H9 (cell line): ENCODE measurements around the gene HSP90B1. TPM values are rescaled to one million over a fixed set of nuclear protein-coding genes. Genes with fewer than 3 reads are reported as not detected.

ENCODE experiments used
- DNase-seq: peaks from one replicate; pipeline ENCODE4 v3.0.0-alpha.2; 2017
- H2AFZ ChIP-seq: one replicate; pipeline ENCODE4 v1.6.1; 2013; ENCODE audit warnings: mild to moderate bottlenecking, low read length, control low read depth, moderate library complexity
- H2AK5ac ChIP-seq: 2 replicates; pipeline ENCODE4 v1.6.1; 2013; ENCODE audit warnings: low read length, control low read depth, mixed read lengths; ENCODE audit not compliant: insufficient read length
- H2BK120ac ChIP-seq: one replicate; pipeline ENCODE4 v1.6.1; 2013; ENCODE audit warnings: low read depth, mild to moderate bottlenecking, low read length, control low read depth, inconsistent platforms; ENCODE audit not compliant: poor library complexity, severe bottlenecking
- H2BK12ac ChIP-seq: 2 replicates; pipeline ENCODE4 v1.6.1; 2013; ENCODE audit warnings: low read length, control low read depth, mixed read lengths, low read depth; ENCODE audit not compliant: insufficient read length
- H2BK15ac ChIP-seq: 2 replicates; pipeline ENCODE4 v1.6.1; 2013; ENCODE audit warnings: low read depth, low read length, control low read depth
- H2BK20ac ChIP-seq: one replicate; pipeline ENCODE4 v1.6.1; 2013; ENCODE audit warnings: low read depth, mild to moderate bottlenecking, low read length, control low read depth, inconsistent platforms; ENCODE audit not compliant: poor library complexity, severe bottlenecking
- H2BK5ac ChIP-seq: 2 replicates; pipeline ENCODE4 v1.6.1; 2013; ENCODE audit warnings: low read length, control low read depth, mixed read lengths; ENCODE audit not compliant: insufficient read length
- H3K14ac ChIP-seq: 2 replicates; pipeline ENCODE4 v1.6.1; 2013; ENCODE audit warnings: low read length, control low read depth; ENCODE audit not compliant: insufficient read depth
- H3K18ac ChIP-seq: 2 replicates; pipeline ENCODE4 v1.6.1; 2013; ENCODE audit warnings: low read depth, mild to moderate bottlenecking, mixed read lengths, low read length, control low read depth; ENCODE audit not compliant: insufficient read length
- H3K23ac ChIP-seq: 2 replicates; pipeline ENCODE4 v1.6.1; 2013; ENCODE audit warnings: low read length, control low read depth, mixed read lengths, low read depth; ENCODE audit not compliant: insufficient read length
- H3K23me2 ChIP-seq: 2 replicates; pipeline ENCODE4 v1.6.1; 2013; ENCODE audit warnings: low read depth, mild to moderate bottlenecking, mixed read lengths, low read length, control low read depth; ENCODE audit not compliant: insufficient read length, poor library complexity, severe bottlenecking
- H3K27ac ChIP-seq: 2 replicates; pipeline ENCODE4 v1.5.1; 2013; ENCODE audit warnings: low read length, control low read depth, mixed read lengths, low read depth; ENCODE audit not compliant: insufficient read length
- H3K27me3 ChIP-seq: 2 replicates; pipeline ENCODE4 v1.6.1; 2013; ENCODE audit warnings: low read length, control low read depth, inconsistent platforms; ENCODE audit not compliant: insufficient read depth
- H3K4ac ChIP-seq: 2 replicates; pipeline ENCODE4 v1.6.1; 2013; ENCODE audit warnings: low read depth, mild to moderate bottlenecking, control low read depth, inconsistent platforms, low read length, moderate library complexity
- H3K4me1 ChIP-seq: 2 replicates; pipeline ENCODE4 v1.6.1; 2013; ENCODE audit warnings: low read length, control low read depth, inconsistent platforms; ENCODE audit not compliant: insufficient read depth
- H3K4me2 ChIP-seq: 2 replicates; pipeline ENCODE4 v1.6.1; 2013; ENCODE audit warnings: low read length, control low read depth, mixed read lengths; ENCODE audit not compliant: insufficient read length, insufficient read depth
- H3K56ac ChIP-seq: 2 replicates; pipeline ENCODE4 v1.6.1; 2013; ENCODE audit warnings: low read depth, mild to moderate bottlenecking, mixed read lengths, low read length, control low read depth; ENCODE audit not compliant: insufficient read length
- H3K79me1 ChIP-seq: 2 replicates; pipeline ENCODE4 v1.6.1; 2013; ENCODE audit warnings: low read depth, mild to moderate bottlenecking, moderate library complexity, low read length, control low read depth, inconsistent platforms; ENCODE audit not compliant: insufficient read depth, poor library complexity, severe bottlenecking
- H3K79me2 ChIP-seq: 2 replicates; pipeline ENCODE4 v1.6.1; 2013; ENCODE audit warnings: low read length, control low read depth, inconsistent platforms; ENCODE audit not compliant: insufficient read depth
- H3K9ac ChIP-seq: 2 replicates; pipeline ENCODE4 v1.6.1; 2013; ENCODE audit warnings: low read length, control low read depth, mixed read lengths; ENCODE audit not compliant: insufficient read length; ENCODE audit errors: extremely low read depth
- H3K9me3 ChIP-seq: one replicate; pipeline ENCODE4 v1.6.1; 2013; ENCODE audit warnings: low read depth, low read length, inconsistent platforms; ENCODE audit not compliant: control insufficient read depth
- H3T11ph ChIP-seq: one replicate; pipeline ENCODE4 v1.6.1; 2013; ENCODE audit warnings: mild to moderate bottlenecking, low read length, control low read depth, inconsistent platforms
- H4K20me1 ChIP-seq: one replicate; pipeline ENCODE4 v1.6.1; 2013; ENCODE audit not compliant: control insufficient read depth, insufficient read length, insufficient read depth
- H4K5ac ChIP-seq: 2 replicates; pipeline ENCODE4 v1.6.1; 2013; ENCODE audit warnings: low read depth, mild to moderate bottlenecking, mixed read lengths, low read length, control low read depth; ENCODE audit not compliant: insufficient read length
- H4K8ac ChIP-seq: replicated peaks from 2 replicates; pipeline ENCODE4 v1.6.1; 2013; ENCODE audit warnings: low read length, control low read depth, mixed read lengths, low read depth; ENCODE audit not compliant: insufficient read length
- H4K91ac ChIP-seq: 2 replicates; pipeline ENCODE4 v1.6.1; 2013; ENCODE audit warnings: low read depth, mild to moderate bottlenecking, moderate library complexity, mixed read lengths, low read length, control low read depth; ENCODE audit not compliant: insufficient read length
- H3K27ac Mint-ChIP-seq, 3 experiments: 2 replicates in 2 of 3; 3 replicates in 1 of 3; pipeline ENCODE4 v1.8.0; 2020 to 2021; ENCODE audit warnings: mixed read lengths in 3 of 3, mild to moderate bottlenecking in 1 of 3, moderate library complexity in 1 of 3
- H3K27me3 Mint-ChIP-seq: 2 replicates; pipeline ENCODE4 v1.8.0; 2021; ENCODE audit warnings: low read depth, mild to moderate bottlenecking, moderate library complexity, mixed read lengths
- H3K36me3 Mint-ChIP-seq, 3 experiments: 2 replicates in 2 of 3; 3 replicates in 1 of 3; pipeline ENCODE4 v1.8.0; 2020 to 2021; ENCODE audit warnings: low read depth in 3 of 3, mixed read lengths in 3 of 3; ENCODE audit not compliant: insufficient read depth in 1 of 3
- H3K4me1 Mint-ChIP-seq, 2 experiments: 2 replicates each; pipeline ENCODE4 v1.8.0; 2020; ENCODE audit warnings: mixed read lengths in 2 of 2
- H3K4me3 Mint-ChIP-seq, 2 experiments: 2 replicates in 1 of 2; 3 replicates in 1 of 2; pipeline ENCODE4 v1.8.0; 2020 to 2021; ENCODE audit warnings: mild to moderate bottlenecking in 2 of 2, mixed read lengths in 2 of 2, moderate library complexity in 1 of 2
- H3K9me3 Mint-ChIP-seq, 2 experiments: 2 replicates in 1 of 2; 3 replicates in 1 of 2; pipeline ENCODE4 v1.8.0; 2020; ENCODE audit warnings: mild to moderate bottlenecking in 2 of 2, mixed read lengths in 2 of 2, moderate library complexity in 1 of 2
- CTCF ChIP-seq: fragments of 200-600 bp; sonication (generic); conservative IDR thresholded peaks from 3 replicates; pipeline ENCODE4 v1.8.0; 2021; ENCODE audit warnings: antibody characterized with exemption, mild to moderate bottlenecking
- WGBS: extraction: QIAGEN DNeasy Blood & Tissue Kit; methylation state at CpG from one replicate; pipeline ENCODE4 v1.1.7; 2013; ENCODE audit warnings: missing lambda C conversion rate, low lambda C conversion rate, mixed read lengths; ENCODE audit not compliant: insufficient read length; ENCODE audit errors: extremely low coverage; 5-methylcytosine and 5-hydroxymethylcytosine counted together
- total RNA-seq: library from RNA; stranded (reverse); gene quantifications from 2 replicates; pipeline ENCODE4 v1.2.1, GENCODE V29; 2021

Gene HSP90B1
- total RNA-seq, 1 experiment from 2014 or later: 737 TPM

GRCh38 chr12:103933237-103933636 lies 3.0 kb downstream of the HSP90B1 start:
- Histone ChIP-seq H3K4me2 (no peak overlapping the region), H2BK5ac (no peak overlapping the region), H4K20me1 (peaks cover under 1% of the 10 kb centered on the region)

More at GRCh38 chr12:103933237-103933636, 3.0 kb downstream of the HSP90B1 start:
- H2AFZ ChIP-seq: no peak overlapping the region
- peaks cover 15% of the 10 kb centered on the region for H3K23me2 ChIP-seq
- H4K5ac ChIP-seq: no peak overlapping the region
- peaks cover 20% of the 10 kb centered on the region for H3K79me2 ChIP-seq
- no peak overlapping the region for H3K27ac ChIP-seq
- H3K14ac ChIP-seq: no peak overlapping the region
- no peak overlapping the region for H3K27ac Mint-ChIP-seq
- no peak overlapping the region for H3K56ac ChIP-seq
- no peaks in the 10 kb centered on the region for H3K9me3 Mint-ChIP-seq
- peaks cover 26 to 29% of the 10 kb centered on the region in 2 experiments for H3K4me1 Mint-ChIP-seq
- H2BK15ac ChIP-seq: no peak overlapping the region
- H4K8ac ChIP-seq: no peak overlapping the region
- no peak overlapping the region for H3K18ac ChIP-seq
- H4K91ac ChIP-seq: no peak overlapping the region
- no peak overlapping the region for H3T11ph ChIP-seq
- no peak overlapping the region for H2AK5ac ChIP-seq
- no peaks in the 10 kb centered on the region for H3K27me3 Mint-ChIP-seq
- no peaks in the 10 kb centered on the region for H3K9me3 ChIP-seq
- H3K79me1 ChIP-seq: peaks cover 7% of the 10 kb centered on the region
- H2BK20ac ChIP-seq: no peak overlapping the region
- no peak overlapping the region for H3K4ac ChIP-seq
- H3K23ac ChIP-seq: no peak overlapping the region
- peak overlapping the region; percentile 25 to 38; a peak in 1 of 5 replicates for H3K4me3 Mint-ChIP-seq
- no peak overlapping the region for H2BK12ac ChIP-seq
- TF ChIP-seq CTCF: no peak
- no peaks in the 10 kb centered on the region for H3K4me1 ChIP-seq
- DNase-seq: no peak
- no peak overlapping the region for H2BK120ac ChIP-seq
- no peak overlapping the region for H3K9ac ChIP-seq
- no CpG with 5 or more reads among the region's 2 CpGs for WGBS
- H3K36me3 Mint-ChIP-seq: peaks cover 54 to 75% (median 62%) of the 10 kb centered on the region in 3 experiments
- no peaks in the 10 kb centered on the region for H3K27me3 ChIP-seq
